ENCODE data around the gene TADA1. TPM values are rescaled to one million over a fixed set of nuclear protein-coding genes. Genes with fewer than 3 reads are reported as not detected.

The TADA1 gene
- total RNA-seq = 10.5 and 12.9 TPM in 2 replicates
- 12.7 and 13.2 TPM in 2 replicates for polyA plus RNA-seq
- polyA plus RNA-seq (2012) = 6.0 and 6.4 TPM in 2 replicates
- 3.0 and 4.3 TPM in 2 replicates for polyA minus RNA-seq (ENCODE audit: low replicate concordance)

GRCh38 chr1:166875734-166876539 is at the start of gene TADA1:
Gene TADA1, minus strand, starts transcription at chr1:166876264. Its CDS starts 31 bp downstream, at chr1:166876233.
- H3K9ac ChIP-seq (ENCODE audit: insufficient read depth, low read length) = peak within 1 kb of the TSS; percentile 77
- no peaks in the 10 kb centered on the region for H3K27me3 ChIP-seq (ENCODE audit: control insufficient read depth, insufficient read depth, low read length)
- H3K4me1 ChIP-seq (ENCODE audit: control insufficient read depth, extremely low read depth, insufficient read depth, low read length) = no peaks in the 10 kb centered on the region
- H3K27ac ChIP-seq (ENCODE audit: insufficient read depth, low read length) = peak within 1 kb of the TSS; percentile 77
- TF ChIP-seq CTCF (conservative IDR thresholded peaks at IDR 0.05 in 1 of 2, IDR thresholded peaks at IDR 0.05 in 1 of 2; ENCODE audit: low read depth in 1 of 2, low read length in 2 of 2) (no peak), EZH2 (IDR thresholded peaks at IDR 0.05; ENCODE audit: low read length, missing control alignments) (no peak)
- peaks cover 21% of the 10 kb centered on the region for H3K79me2 ChIP-seq (ENCODE audit: control insufficient read depth, insufficient read depth, low read length)
- DNase-seq (ENCODE audit: low read depth in 2 of 2) = peak; percentile 97 to 98
- H4K20me1 ChIP-seq (ENCODE audit: control insufficient read depth, extremely low read depth, insufficient read depth, low read length) = peaks cover 1% of the 10 kb centered on the region
- peak within 1 kb of the TSS; percentile 46 for H3K4me2 ChIP-seq (ENCODE audit: extremely low read depth, insufficient read depth, low read length)
- peak within 1 kb of the TSS; percentile 78 for H2AFZ ChIP-seq (ENCODE audit: low read length)
- peaks cover 2% of the 10 kb centered on the region for H3K36me3 ChIP-seq (ENCODE audit: control insufficient read depth, insufficient read depth, low read length)
- peak within 1 kb of the TSS; percentile 66 to 93 (median 72) for H3K4me3 ChIP-seq (replicated peaks in 1 of 4; ENCODE audit: control extremely low read depth in 1 of 4, insufficient read depth in 1 of 4, low read depth in 3 of 4, low read length in 4 of 4)
- no peaks in the 10 kb centered on the region for H3K9me3 ChIP-seq (ENCODE audit: control insufficient read depth, insufficient read depth, low read depth, low read length)

- H3K79me2 ChIP-seq (ENCODE audit: control insufficient read depth, insufficient read depth, low read length) = no peaks in the 10 kb centered on the region
- H3K4me2 ChIP-seq (ENCODE audit: extremely low read depth, insufficient read depth, low read length) = no peak overlapping the region
- H3K9ac ChIP-seq (ENCODE audit: insufficient read depth, low read length) = no peak overlapping the region
- no peaks in the 10 kb centered on the region for H4K20me1 ChIP-seq (ENCODE audit: control insufficient read depth, extremely low read depth, insufficient read depth, low read length)
- no peaks in the 10 kb centered on the region for H3K9me3 ChIP-seq (ENCODE audit: control insufficient read depth, insufficient read depth, low read depth, low read length)
- H3K4me1 ChIP-seq (ENCODE audit: control insufficient read depth, extremely low read depth, insufficient read depth, low read length) = no peaks in the 10 kb centered on the region
- no peak for DNase-seq (ENCODE audit: low read depth in 2 of 2)
- H3K27ac ChIP-seq (ENCODE audit: insufficient read depth, low read length) = no peak overlapping the region
- no peak overlapping the region for H2AFZ ChIP-seq (ENCODE audit: low read length)
- H3K4me3 ChIP-seq (replicated peaks in 1 of 4; ENCODE audit: control extremely low read depth in 1 of 4, insufficient read depth in 1 of 4, low read depth in 3 of 4, low read length in 4 of 4) = no peak overlapping the region
- peaks cover 18% of the 10 kb centered on the region for H3K27me3 ChIP-seq (ENCODE audit: control insufficient read depth, insufficient read depth, low read length)
- TF ChIP-seq EZH2 (IDR thresholded peaks at IDR 0.05; ENCODE audit: low read length, missing control alignments) = no peak
- no peak for TF ChIP-seq CTCF (conservative IDR thresholded peaks at IDR 0.05 in 1 of 2, IDR thresholded peaks at IDR 0.05 in 1 of 2; ENCODE audit: low read depth in 1 of 2, low read length in 2 of 2)
- H3K36me3 ChIP-seq (ENCODE audit: control insufficient read depth, insufficient read depth, low read length) = no peaks in the 10 kb centered on the region
Measured at GRCh38 chr1:166924823-166925541, 48.9 kb upstream of the TADA1 start.

Measured in fibroblast of lung (primary cell).